MCF 10A (cell line): ENCODE results near the gene RAB30. TPM values are rescaled to one million over a fixed set of nuclear protein-coding genes. Genes with fewer than 3 reads are reported as not detected.
A peak's percentile ranks its signal among the peaks of the same experiment; 100 is the strongest.

Source experiments
- BruUV-seq: library from RNA; stranded (reverse); fragments of 400-500 nt; replicated peaks from 2 replicates; lab custom pipeline; 2021; lab: Mats Ljungman, UMichigan
- CTCF ChIA-PET: fragments of 300-600 bp; sonication (Branson Sonifier 250); formaldehyde crosslinking; extraction: SDS; loops from one replicate; lab custom pipeline; 2021; ENCODE audit warnings: antibody characterized with exemption, inconsistent platforms; lab: Yijun Ruan, JAX
- POLR2A ChIA-PET: fragments of 300-600, 350-650 bp; sonication (Branson Sonifier 250); formaldehyde crosslinking; extraction: SDS; loops from one replicate; lab custom pipeline; 2020; ENCODE audit warnings: antibody characterized with exemption, inconsistent platforms; lab: Yijun Ruan, JAX
- DNase-seq: peaks from one replicate; pipeline ENCODE4 v3.0.0-alpha.2; 2018; ENCODE audit not compliant: unreplicated experiment
- H3K27ac Mint-ChIP-seq: one replicate; pipeline ENCODE4 v1.8.0; 2022; ENCODE audit warnings: mild to moderate bottlenecking, low read depth, mixed read lengths; ENCODE audit not compliant: unreplicated experiment
- H3K27me3 Mint-ChIP-seq: one replicate; pipeline ENCODE4 v1.8.0; 2022; ENCODE audit warnings: mixed read lengths; ENCODE audit not compliant: insufficient read depth, unreplicated experiment
- H3K36me3 Mint-ChIP-seq: one replicate; pipeline ENCODE4 v1.8.0; 2022; ENCODE audit warnings: mild to moderate bottlenecking, moderate library complexity, mixed read lengths; ENCODE audit not compliant: insufficient read depth, unreplicated experiment
- H3K4me1 Mint-ChIP-seq: one replicate; pipeline ENCODE4 v1.8.0; 2022; ENCODE audit warnings: mixed read lengths; ENCODE audit not compliant: insufficient read depth, unreplicated experiment
- H3K4me3 Mint-ChIP-seq: one replicate; pipeline ENCODE4 v1.8.0; 2022; ENCODE audit warnings: mild to moderate bottlenecking, moderate library complexity, mixed read lengths; ENCODE audit not compliant: unreplicated experiment
- H3K9me3 Mint-ChIP-seq: one replicate; pipeline ENCODE4 v1.8.0; 2022; ENCODE audit warnings: mixed read lengths; ENCODE audit not compliant: unreplicated experiment
- intact Hi-C: fragments of 100-400 bp; cut with micrococcal nuclease; formaldehyde crosslinking; loops from 2 replicates; pipeline ENCODE4 v1.14.1; 2022
- total RNA-seq: library from RNA; stranded (reverse); gene quantifications from 2 replicates; pipeline ENCODE4 v1.2.3, GENCODE V29; 2022
- TF ChIP-seq, protein P1 (sequence below): fragments of 200-600 bp; IDR thresholded peaks from one replicate; pipeline ENCODE4 v1.8.0; 2022; ENCODE audit warnings: antibody characterized with exemption, mild to moderate bottlenecking; ENCODE audit not compliant: unreplicated experiment

RAB30 gene
- total RNA-seq, 1 experiment from 2014 or later: 12.5 TPM

DNA sequence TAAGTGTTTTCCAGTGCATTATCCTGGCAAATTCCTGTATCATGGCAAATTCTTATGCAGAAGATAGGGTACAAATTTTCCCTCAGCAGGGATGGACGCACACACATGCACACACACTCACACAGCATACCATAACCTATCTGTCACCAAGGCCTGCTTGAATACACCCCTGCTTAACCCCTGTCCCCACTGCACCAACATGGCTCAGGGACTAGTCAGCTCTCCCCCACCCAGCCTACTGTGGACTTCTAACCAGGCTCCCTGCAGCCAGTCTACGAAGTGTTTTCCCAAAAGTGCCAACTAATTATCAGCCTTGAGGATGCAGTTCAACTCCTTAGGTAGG lies 63.1 kb downstream of the RAB30 start:
- TF ChIP-seq, protein P1, sequence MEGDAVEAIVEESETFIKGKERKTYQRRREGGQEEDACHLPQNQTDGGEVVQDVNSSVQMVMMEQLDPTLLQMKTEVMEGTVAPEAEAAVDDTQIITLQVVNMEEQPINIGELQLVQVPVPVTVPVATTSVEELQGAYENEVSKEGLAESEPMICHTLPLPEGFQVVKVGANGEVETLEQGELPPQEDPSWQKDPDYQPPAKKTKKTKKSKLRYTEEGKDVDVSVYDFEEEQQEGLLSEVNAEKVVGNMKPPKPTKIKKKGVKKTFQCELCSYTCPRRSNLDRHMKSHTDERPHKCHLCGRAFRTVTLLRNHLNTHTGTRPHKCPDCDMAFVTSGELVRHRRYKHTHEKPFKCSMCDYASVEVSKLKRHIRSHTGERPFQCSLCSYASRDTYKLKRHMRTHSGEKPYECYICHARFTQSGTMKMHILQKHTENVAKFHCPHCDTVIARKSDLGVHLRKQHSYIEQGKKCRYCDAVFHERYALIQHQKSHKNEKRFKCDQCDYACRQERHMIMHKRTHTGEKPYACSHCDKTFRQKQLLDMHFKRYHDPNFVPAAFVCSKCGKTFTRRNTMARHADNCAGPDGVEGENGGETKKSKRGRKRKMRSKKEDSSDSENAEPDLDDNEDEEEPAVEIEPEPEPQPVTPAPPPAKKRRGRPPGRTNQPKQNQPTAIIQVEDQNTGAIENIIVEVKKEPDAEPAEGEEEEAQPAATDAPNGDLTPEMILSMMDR: no peak
- no TSS peak for BruUV-seq

DNA sequence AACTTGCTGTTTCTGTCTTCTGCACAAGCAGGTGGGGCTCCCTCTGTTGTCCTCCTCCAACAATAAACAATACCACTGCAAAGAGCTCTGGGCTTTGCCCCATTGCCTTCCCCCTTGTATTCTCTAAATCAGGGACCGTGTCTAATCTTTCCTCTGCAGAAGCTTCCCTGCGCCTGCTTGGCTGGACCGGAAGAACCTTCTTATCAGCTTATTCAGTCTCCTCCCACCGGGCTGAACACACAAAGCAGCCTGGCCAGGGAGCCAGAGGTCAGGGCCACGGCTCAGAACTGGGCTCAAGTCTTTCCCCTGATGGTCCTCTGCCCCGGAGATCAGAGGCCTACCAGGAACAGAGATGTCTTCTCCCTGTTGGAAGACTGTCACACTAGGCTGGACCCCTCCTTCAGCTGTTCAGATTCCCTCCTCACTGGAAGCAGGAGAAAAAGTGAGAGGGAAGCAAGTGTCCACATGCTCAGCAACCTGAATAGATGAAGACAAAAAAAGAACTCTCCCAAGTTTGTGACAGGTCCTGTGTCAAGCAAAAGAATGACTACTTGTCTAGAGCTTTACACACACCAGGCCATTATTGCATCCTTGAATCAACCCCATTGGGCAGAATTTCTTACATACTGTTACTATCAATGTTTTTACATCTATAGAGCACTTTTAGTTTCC lies 63.7 kb downstream of the RAB30 start:
- H3K4me3 Mint-ChIP-seq: no peak overlapping the region
- H3K4me1 Mint-ChIP-seq: peaks cover 14% of the 10 kb centered on the region
- no peaks in the 10 kb centered on the region for H3K36me3 Mint-ChIP-seq
- intact Hi-C loops: no loop called here
- POLR2A ChIA-PET: interaction anchor here (0.7 to 0.8 kb wide), 2 partner anchors 45 to 150 kb away, joined by 3 to 4 read pairs; no protein-coding TSS in a partner anchor
- no peak for DNase-seq
- H3K27ac Mint-ChIP-seq: no peak overlapping the region
- no peaks in the 10 kb centered on the region for H3K27me3 Mint-ChIP-seq
- TF ChIP-seq, protein P1: no peak
- CTCF ChIA-PET: interaction anchor here (1.5 kb wide), 1 partner anchor 69 kb away, joined by 3 read pairs; no protein-coding TSS in a partner anchor
- no peaks in the 10 kb centered on the region for H3K9me3 Mint-ChIP-seq
- no TSS peak for BruUV-seq

More for the DNA sequence above, 63.1 kb downstream of the RAB30 start:
- H3K27me3 Mint-ChIP-seq: no peaks in the 10 kb centered on the region
- peaks cover 14% of the 10 kb centered on the region for H3K4me1 Mint-ChIP-seq
- CTCF ChIA-PET: interaction anchor here (1.5 kb wide), 1 partner anchor 69 kb away, joined by 3 read pairs; no protein-coding TSS in a partner anchor
- DNase-seq: no peak
- no peak overlapping the region for H3K27ac Mint-ChIP-seq
- no peaks in the 10 kb centered on the region for H3K36me3 Mint-ChIP-seq
- intact Hi-C loops: no loop called here
- POLR2A ChIA-PET: interaction anchor here (0.8 kb wide), 1 partner anchor 149 kb away, joined by 4 read pairs; no protein-coding TSS in a partner anchor
- H3K4me3 Mint-ChIP-seq: no peak overlapping the region
- H3K9me3 Mint-ChIP-seq: no peaks in the 10 kb centered on the region

DNA sequence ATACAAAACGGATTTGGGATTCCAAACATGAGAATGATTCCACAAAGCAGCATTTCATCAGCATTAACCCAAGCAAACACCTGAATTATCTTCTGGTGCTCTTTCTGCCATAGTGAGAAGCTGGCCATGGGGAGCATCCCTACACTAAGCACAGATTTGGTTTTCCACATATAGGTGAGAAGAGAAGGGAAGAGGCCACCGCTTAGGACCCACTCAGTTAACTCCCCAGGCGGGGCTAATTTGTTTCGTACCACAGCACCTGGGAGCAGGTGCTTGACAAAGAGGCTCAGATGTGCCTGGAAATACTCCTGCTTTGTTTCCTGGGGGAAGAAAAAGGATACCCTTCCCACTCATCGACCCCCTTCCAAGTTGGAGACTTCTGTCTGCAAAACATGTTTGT lies 64.2 kb downstream of the RAB30 start:
- CTCF ChIA-PET: interaction anchor here (1.5 to 2.1 kb wide), 3 partner anchors 12 to 70 kb away, joined by 3 to 11 read pairs (median 4); no protein-coding TSS in a partner anchor
- DNase-seq: no peak
- TF ChIP-seq, protein P1: no peak
- no peaks in the 10 kb centered on the region for H3K9me3 Mint-ChIP-seq
- H3K36me3 Mint-ChIP-seq: no peaks in the 10 kb centered on the region
- no peaks in the 10 kb centered on the region for H3K27me3 Mint-ChIP-seq
- intact Hi-C loops: no loop called here
- no peak overlapping the region for H3K4me3 Mint-ChIP-seq
- no peak overlapping the region for H3K27ac Mint-ChIP-seq
- H3K4me1 Mint-ChIP-seq: peaks cover 14% of the 10 kb centered on the region
- POLR2A ChIA-PET: interaction anchor here (1.0 to 1.4 kb wide), 3 partner anchors 18 to 149 kb away, joined by 3 to 4 read pairs (median 3); no protein-coding TSS in a partner anchor
- no TSS peak for BruUV-seq

DNA sequence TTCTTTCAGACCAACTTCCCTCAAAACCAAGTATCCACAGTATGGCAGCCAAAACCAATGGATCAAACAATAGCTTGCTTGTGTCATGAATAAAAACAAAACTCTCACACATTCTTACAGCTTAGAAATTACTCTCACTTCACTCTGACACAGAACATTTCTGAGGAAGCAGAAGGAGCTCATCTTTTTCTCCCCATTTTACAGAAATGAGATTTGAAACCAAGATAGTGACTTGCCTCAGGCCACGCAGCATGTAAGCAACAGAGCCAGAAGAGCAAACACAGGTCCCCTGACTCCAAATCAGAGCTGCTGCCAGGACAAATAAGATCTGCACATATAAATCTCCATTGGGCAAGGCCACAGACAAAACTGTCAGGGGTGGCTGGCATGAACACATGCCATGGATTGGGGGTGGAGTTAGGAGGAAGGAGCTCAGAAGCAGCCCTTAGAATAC lies 64.8 kb downstream of the RAB30 start:
- POLR2A ChIA-PET: interaction anchor here (1.0 to 1.5 kb wide), 5 partner anchors 14 to 149 kb away, joined by 3 to 5 read pairs (median 3); no protein-coding TSS in a partner anchor
- CTCF ChIA-PET: interaction anchor here (0.6 to 2.1 kb wide), 4 partner anchors 11 to 1003 kb away, joined by 3 to 11 read pairs (median 4); no protein-coding TSS in a partner anchor
- no peaks in the 10 kb centered on the region for H3K27me3 Mint-ChIP-seq
- H3K4me3 Mint-ChIP-seq: no peak overlapping the region
- intact Hi-C loops: no loop called here
- H3K27ac Mint-ChIP-seq: peak overlapping the region; percentile 1
- no peaks in the 10 kb centered on the region for H3K36me3 Mint-ChIP-seq
- no TSS peak for BruUV-seq
- peaks cover 19% of the 10 kb centered on the region for H3K4me1 Mint-ChIP-seq
- TF ChIP-seq, protein P1: no peak
- DNase-seq: no peak
- no peaks in the 10 kb centered on the region for H3K9me3 Mint-ChIP-seq
